HepG2 (cell line): ENCODE data around the gene RUVBL1. TPM values are rescaled to one million over a fixed set of nuclear protein-coding genes. Genes with fewer than 3 reads are reported as not detected.

Source experiments
- CENPX ChIP-seq: sonication (generic); formaldehyde crosslinking; IDR thresholded peaks from 2 replicates; pipeline ENCODE4 v1.9.0; 2021; ENCODE audit warnings: mild to moderate bottlenecking, missing genetic modification reagents, moderate library complexity
- ELF1 ChIP-seq: sonication (generic); formaldehyde crosslinking; IDR thresholded peaks from 2 replicates; pipeline ENCODE4 v1.4.0; 2020; ENCODE audit warnings: missing genetic modification reagents
- EZH2 ChIP-seq: conservative IDR thresholded peaks from 2 replicates; pipeline ENCODE4 v1.6.1; 2012; ENCODE audit warnings: mild to moderate bottlenecking, low read depth, low read length, moderate library complexity
- FOXA3 ChIP-seq: IDR thresholded peaks from 2 replicates; pipeline ENCODE4 v1.6.1; 2016; ENCODE audit warnings: missing genetic modification reagents, missing compliant biosample characterization
- HOXA3 ChIP-seq: sonication (generic); formaldehyde crosslinking; IDR thresholded peaks from 2 replicates; pipeline ENCODE4 v1.5.0; 2020; ENCODE audit warnings: missing genetic modification reagents
- KDM3A ChIP-seq: IDR thresholded peaks from 2 replicates; pipeline ENCODE4 v1.6.1; 2018; ENCODE audit warnings: low read depth, missing compliant biosample characterization
- NCOA2 ChIP-seq: sonication (generic); formaldehyde crosslinking; IDR thresholded peaks from 2 replicates; pipeline ENCODE4 v1.8.0; 2022; ENCODE audit warnings: inconsistent platforms
- NFYC ChIP-seq: IDR thresholded peaks from 2 replicates; pipeline ENCODE4 v1.6.1; 2016; ENCODE audit warnings: missing genetic modification reagents, missing compliant biosample characterization
- TSC22D2 ChIP-seq: sonication (generic); formaldehyde crosslinking; IDR thresholded peaks from 2 replicates; pipeline ENCODE4 v1.5.1; 2020; ENCODE audit warnings: missing genetic modification reagents, mild to moderate bottlenecking, borderline replicate concordance
- ZNF253 ChIP-seq: sonication (generic); formaldehyde crosslinking; IDR thresholded peaks from 2 replicates; pipeline ENCODE4 v1.8.0; 2022; ENCODE audit warnings: mild to moderate bottlenecking, missing genetic modification reagents, borderline replicate concordance
- ZNF614 ChIP-seq: IDR thresholded peaks from 2 replicates; pipeline ENCODE4 v1.6.1; 2018; ENCODE audit warnings: missing biosample characterization, missing genetic modification reagents, inconsistent platforms, borderline replicate concordance
- ZNF780A ChIP-seq: sonication (generic); formaldehyde crosslinking; IDR thresholded peaks from 2 replicates; pipeline ENCODE4 v1.8.0; 2022; ENCODE audit warnings: mild to moderate bottlenecking, missing genetic modification reagents, moderate library complexity
- ZSCAN29 ChIP-seq: sonication (generic); formaldehyde crosslinking; conservative IDR thresholded peaks from 2 replicates; pipeline ENCODE4 v1.4.0; 2020; ENCODE audit warnings: mild to moderate bottlenecking, missing genetic modification reagents
- polyA plus RNA-seq, 8 experiments: library from polyadenylated mRNA; depleted of rRNA in 3 of 8; stranded (reverse) in 7 of 8; unstranded in 1 of 8; fragments of >200 nt; fragmentation: Illumina TruSeq in 4 of 8; extraction: Trizol in 4 of 8; gene quantifications; 2 replicates each; pipeline versions ENCODE4 v1.2.1 to v1.2.3, GENCODE V29; 2011 to 2016; ENCODE audit warnings: low read depth in 4 of 8, missing spikeins in 1 of 8, mixed read lengths in 1 of 8; ENCODE audit not compliant: insufficient read depth in 1 of 8
- total RNA-seq, 5 experiments: library from RNA; depleted of rRNA; stranded (reverse); fragments of >200 nt; fragmentation: Illumina TruSeq; extraction: Trizol; gene quantifications; 2 replicates each; pipeline ENCODE4 v1.2.3, GENCODE V29; 2016; ENCODE audit warnings: low read depth in 1 of 5
- TF ChIP-seq, protein P1 (sequence below), 2 experiments: IDR thresholded peaks; 2 replicates each; pipeline ENCODE4 v1.6.1; 2011 to 2012; ENCODE audit warnings: low read length in 2 of 2, borderline replicate concordance in 1 of 2, low read depth in 1 of 2, mild to moderate bottlenecking in 1 of 2, moderate library complexity in 1 of 2
- TF ChIP-seq, protein P2 (sequence below): IDR thresholded peaks from 2 replicates; pipeline ENCODE4 v1.6.1; 2016
- TF ChIP-seq, protein P3 (sequence below): sonication (generic); formaldehyde crosslinking; conservative IDR thresholded peaks from 2 replicates; pipeline ENCODE4 v1.4.0; 2020; ENCODE audit warnings: missing genetic modification reagents
- TF ChIP-seq, protein P4 (sequence below): sonication (generic); formaldehyde crosslinking; conservative IDR thresholded peaks from 2 replicates; pipeline ENCODE4 v1.5.0; 2020; ENCODE audit warnings: missing genetic modification reagents
- TF ChIP-seq, protein P5 (sequence below): sonication (generic); formaldehyde crosslinking; IDR thresholded peaks from 2 replicates; pipeline ENCODE4 v1.4.0; 2020; ENCODE audit warnings: missing genetic modification reagents
- TF ChIP-seq, protein P6 (sequence below): IDR thresholded peaks from 2 replicates; pipeline ENCODE4 v1.6.1; 2016; ENCODE audit warnings: mild to moderate bottlenecking

Gene RUVBL1
- total and polyA plus RNA-seq, 2 of the 13 experiments (the other 11 are each of a cell fraction or from before 2014, with no cell fraction given): 32.7 to 86.3 TPM

DNA sequence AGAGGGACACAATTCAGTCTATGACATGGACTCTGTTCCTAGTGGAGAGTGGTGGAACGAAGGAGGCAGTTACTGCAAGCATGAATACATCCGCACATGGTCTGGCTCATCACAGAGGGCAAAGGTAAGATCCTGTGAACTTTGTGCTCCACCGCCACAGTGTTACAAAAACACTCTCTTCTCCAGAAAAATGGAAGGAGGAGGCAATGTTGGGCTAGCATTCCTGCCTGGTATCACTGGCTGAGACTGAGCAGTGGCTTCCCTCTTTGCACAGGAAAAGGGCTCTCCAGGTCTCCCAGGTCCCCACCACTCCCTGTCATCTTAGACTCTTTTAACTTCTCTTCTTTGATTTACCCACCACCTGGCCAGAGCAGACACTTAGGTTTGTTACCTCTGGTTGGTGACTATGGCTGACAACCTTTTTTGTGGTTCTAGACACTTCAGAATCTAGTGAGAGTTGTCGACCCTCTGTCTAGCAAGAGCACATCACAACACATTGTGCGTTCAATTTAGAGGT lies 28.2 kb upstream of the RUVBL1 start (continued):
- TF ChIP-seq, protein P1, sequence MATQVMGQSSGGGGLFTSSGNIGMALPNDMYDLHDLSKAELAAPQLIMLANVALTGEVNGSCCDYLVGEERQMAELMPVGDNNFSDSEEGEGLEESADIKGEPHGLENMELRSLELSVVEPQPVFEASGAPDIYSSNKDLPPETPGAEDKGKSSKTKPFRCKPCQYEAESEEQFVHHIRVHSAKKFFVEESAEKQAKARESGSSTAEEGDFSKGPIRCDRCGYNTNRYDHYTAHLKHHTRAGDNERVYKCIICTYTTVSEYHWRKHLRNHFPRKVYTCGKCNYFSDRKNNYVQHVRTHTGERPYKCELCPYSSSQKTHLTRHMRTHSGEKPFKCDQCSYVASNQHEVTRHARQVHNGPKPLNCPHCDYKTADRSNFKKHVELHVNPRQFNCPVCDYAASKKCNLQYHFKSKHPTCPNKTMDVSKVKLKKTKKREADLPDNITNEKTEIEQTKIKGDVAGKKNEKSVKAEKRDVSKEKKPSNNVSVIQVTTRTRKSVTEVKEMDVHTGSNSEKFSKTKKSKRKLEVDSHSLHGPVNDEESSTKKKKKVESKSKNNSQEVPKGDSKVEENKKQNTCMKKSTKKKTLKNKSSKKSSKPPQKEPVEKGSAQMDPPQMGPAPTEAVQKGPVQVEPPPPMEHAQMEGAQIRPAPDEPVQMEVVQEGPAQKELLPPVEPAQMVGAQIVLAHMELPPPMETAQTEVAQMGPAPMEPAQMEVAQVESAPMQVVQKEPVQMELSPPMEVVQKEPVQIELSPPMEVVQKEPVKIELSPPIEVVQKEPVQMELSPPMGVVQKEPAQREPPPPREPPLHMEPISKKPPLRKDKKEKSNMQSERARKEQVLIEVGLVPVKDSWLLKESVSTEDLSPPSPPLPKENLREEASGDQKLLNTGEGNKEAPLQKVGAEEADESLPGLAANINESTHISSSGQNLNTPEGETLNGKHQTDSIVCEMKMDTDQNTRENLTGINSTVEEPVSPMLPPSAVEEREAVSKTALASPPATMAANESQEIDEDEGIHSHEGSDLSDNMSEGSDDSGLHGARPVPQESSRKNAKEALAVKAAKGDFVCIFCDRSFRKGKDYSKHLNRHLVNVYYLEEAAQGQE (IDR thresholded peaks at IDR 0.05; ENCODE audit: borderline replicate concordance in 1 of 2, low read depth in 1 of 2, low read length in 2 of 2): no peak
- peak; percentile 46 for TF ChIP-seq NFYC (CRISPR knock-in tag)
- TF ChIP-seq, protein P2, sequence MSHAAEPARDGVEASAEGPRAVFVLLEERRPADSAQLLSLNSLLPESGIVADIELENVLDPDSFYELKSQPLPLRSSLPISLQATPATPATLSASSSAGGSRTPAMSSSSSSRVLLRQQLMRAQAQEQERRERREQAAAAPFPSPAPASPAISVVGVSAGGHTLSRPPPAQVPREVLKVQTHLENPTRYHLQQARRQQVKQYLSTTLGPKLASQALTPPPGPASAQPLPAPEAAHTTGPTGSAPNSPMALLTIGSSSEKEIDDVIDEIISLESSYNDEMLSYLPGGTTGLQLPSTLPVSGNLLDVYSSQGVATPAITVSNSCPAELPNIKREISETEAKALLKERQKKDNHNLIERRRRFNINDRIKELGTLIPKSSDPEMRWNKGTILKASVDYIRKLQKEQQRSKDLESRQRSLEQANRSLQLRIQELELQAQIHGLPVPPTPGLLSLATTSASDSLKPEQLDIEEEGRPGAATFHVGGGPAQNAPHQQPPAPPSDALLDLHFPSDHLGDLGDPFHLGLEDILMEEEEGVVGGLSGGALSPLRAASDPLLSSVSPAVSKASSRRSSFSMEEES (CRISPR knock-in tag): peak; percentile 76
- TF ChIP-seq ZSCAN29 (CRISPR knock-in tag): peak; percentile 84
- TF ChIP-seq HOXA3 (CRISPR knock-in tag): peak; percentile 79
- no peak for TF ChIP-seq ZNF780A (CRISPR knock-in tag)
- TF ChIP-seq ZNF253: no peak
- TF ChIP-seq FOXA3: peak; percentile 61
- no peak for TF ChIP-seq TSC22D2 (CRISPR knock-in tag)
- no peak for TF ChIP-seq EZH2
- TF ChIP-seq, protein P3, sequence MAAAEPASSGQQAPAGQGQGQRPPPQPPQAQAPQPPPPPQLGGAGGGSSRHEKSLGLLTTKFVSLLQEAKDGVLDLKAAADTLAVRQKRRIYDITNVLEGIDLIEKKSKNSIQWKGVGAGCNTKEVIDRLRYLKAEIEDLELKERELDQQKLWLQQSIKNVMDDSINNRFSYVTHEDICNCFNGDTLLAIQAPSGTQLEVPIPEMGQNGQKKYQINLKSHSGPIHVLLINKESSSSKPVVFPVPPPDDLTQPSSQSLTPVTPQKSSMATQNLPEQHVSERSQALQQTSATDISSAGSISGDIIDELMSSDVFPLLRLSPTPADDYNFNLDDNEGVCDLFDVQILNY (CRISPR knock-in tag): no peak
- TF ChIP-seq, protein P4, sequence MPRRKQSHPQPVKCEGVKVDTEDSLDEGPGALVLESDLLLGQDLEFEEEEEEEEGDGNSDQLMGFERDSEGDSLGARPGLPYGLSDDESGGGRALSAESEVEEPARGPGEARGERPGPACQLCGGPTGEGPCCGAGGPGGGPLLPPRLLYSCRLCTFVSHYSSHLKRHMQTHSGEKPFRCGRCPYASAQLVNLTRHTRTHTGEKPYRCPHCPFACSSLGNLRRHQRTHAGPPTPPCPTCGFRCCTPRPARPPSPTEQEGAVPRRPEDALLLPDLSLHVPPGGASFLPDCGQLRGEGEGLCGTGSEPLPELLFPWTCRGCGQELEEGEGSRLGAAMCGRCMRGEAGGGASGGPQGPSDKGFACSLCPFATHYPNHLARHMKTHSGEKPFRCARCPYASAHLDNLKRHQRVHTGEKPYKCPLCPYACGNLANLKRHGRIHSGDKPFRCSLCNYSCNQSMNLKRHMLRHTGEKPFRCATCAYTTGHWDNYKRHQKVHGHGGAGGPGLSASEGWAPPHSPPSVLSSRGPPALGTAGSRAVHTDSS: no peak
- 0 out of 2 replicates have a peak, but pooled peaks have one; percentile 41 for TF ChIP-seq ELF1 (CRISPR knock-in tag)
- TF ChIP-seq, protein P5, sequence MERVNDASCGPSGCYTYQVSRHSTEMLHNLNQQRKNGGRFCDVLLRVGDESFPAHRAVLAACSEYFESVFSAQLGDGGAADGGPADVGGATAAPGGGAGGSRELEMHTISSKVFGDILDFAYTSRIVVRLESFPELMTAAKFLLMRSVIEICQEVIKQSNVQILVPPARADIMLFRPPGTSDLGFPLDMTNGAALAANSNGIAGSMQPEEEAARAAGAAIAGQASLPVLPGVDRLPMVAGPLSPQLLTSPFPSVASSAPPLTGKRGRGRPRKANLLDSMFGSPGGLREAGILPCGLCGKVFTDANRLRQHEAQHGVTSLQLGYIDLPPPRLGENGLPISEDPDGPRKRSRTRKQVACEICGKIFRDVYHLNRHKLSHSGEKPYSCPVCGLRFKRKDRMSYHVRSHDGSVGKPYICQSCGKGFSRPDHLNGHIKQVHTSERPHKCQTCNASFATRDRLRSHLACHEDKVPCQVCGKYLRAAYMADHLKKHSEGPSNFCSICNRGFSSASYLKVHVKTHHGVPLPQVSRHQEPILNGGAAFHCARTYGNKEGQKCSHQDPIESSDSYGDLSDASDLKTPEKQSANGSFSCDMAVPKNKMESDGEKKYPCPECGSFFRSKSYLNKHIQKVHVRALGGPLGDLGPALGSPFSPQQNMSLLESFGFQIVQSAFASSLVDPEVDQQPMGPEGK (CRISPR knock-in tag): peak; percentile 39; the same call in 1 of the 2 replicates
- peak; percentile 42; the same call in 1 of the 2 replicates for TF ChIP-seq KDM3A (CRISPR knock-in tag)
- TF ChIP-seq, protein P6, sequence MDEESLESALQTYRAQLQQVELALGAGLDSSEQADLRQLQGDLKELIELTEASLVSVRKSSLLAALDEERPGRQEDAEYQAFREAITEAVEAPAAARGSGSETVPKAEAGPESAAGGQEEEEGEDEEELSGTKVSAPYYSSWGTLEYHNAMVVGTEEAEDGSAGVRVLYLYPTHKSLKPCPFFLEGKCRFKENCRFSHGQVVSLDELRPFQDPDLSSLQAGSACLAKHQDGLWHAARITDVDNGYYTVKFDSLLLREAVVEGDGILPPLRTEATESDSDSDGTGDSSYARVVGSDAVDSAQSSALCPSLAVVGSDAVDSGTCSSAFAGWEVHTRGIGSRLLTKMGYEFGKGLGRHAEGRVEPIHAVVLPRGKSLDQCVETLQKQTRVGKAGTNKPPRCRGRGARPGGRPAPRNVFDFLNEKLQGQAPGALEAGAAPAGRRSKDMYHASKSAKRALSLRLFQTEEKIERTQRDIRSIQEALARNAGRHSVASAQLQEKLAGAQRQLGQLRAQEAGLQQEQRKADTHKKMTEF: peak; percentile 70; the same call in 1 of the 2 replicates
- peak; percentile 63 for TF ChIP-seq NCOA2 (CRISPR knock-in tag)
- TF ChIP-seq ZNF614 (CRISPR knock-in tag): 0 out of 2 replicates have a peak, but pooled peaks have one; percentile 30
- no peak for TF ChIP-seq CENPX (CRISPR knock-in tag)
